Measurements from ENCODE around the gene ARHGAP6.

GRCh38 chrX:11103751-11104150, 562.0 kb downstream of the ARHGAP6 start:
- TF ChIP-seq CTCF (IDR thresholded peaks at IDR 0.05), result no peak
- TF ChIP-seq POLR2AphosphoS5 (IDR thresholded peaks at IDR 0.05), result no peak
- TF ChIP-seq EP300 (IDR thresholded peaks at IDR 0.05), result no peak

Measured in upper lobe of left lung (tissue), 4 donors.